GM12801 (cell line): ENCODE results near the gene RBFOX1.

Source experiments
- CTCF ChIP-seq: IDR thresholded peaks from one replicate; pipeline ENCODE4 v1.5.1; 2011; ENCODE audit warnings: control low read depth; ENCODE audit not compliant: insufficient read length; ENCODE audit errors: extremely low read depth

RBFOX1 gene

GRCh38 chr16:7714775-7715174 is 382.1 kb downstream of the RBFOX1 start:
- TF ChIP-seq CTCF = no peak

GRCh38 chr16:7716660-7717550 is 384.3 kb downstream of the RBFOX1 start:
- no peak for TF ChIP-seq CTCF

GRCh38 chr16:7722761-7723160 is 390.1 kb downstream of the RBFOX1 start:
- no peak for TF ChIP-seq CTCF

- TF ChIP-seq CTCF = no peak
These were observed 398.5 kb downstream of the RBFOX1 start for GRCh38 chr16:7731141-7731540.

- TF ChIP-seq CTCF = no peak
These were observed 403.6 kb downstream of the RBFOX1 start for GRCh38 chr16:7736138-7736665.

GRCh38 chr16:7742626-7743025 is 410.0 kb downstream of the RBFOX1 start:
- TF ChIP-seq CTCF = no peak

- no peak for TF ChIP-seq CTCF
These were observed 412.1 kb downstream of the RBFOX1 start for GRCh38 chr16:7744546-7745264.
